ENCODE data around the gene RWDD3. TPM values are rescaled to one million over a fixed set of nuclear protein-coding genes. Genes with fewer than 3 reads are reported as not detected.

Gene RWDD3
- polyA plus RNA-seq, 1 experiment: 24.6 TPM

DNA sequence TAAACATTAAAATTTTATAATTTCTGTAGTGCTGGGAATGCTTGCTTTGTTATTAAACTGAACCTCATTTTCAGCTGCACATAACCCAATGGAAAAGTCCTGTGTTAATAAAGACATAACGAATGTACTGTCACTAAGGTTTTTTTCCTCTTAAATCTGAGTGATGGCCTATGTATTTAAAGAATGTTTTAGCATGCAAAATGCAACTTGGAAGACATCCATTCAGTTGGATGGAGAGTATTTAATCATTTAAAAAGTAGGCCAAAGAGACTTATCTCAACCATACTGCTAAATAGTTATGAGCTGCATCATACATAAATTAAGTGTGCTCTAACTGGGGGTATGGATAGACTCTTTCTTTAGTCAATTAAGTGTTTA, 48.5 kb downstream of the RWDD3 start:
- ChIA-PET POLR2A (no interaction called here), CTCF (no interaction called here)
- Histone ChIP-seq H3K9me3 (ENCODE audit: control insufficient read depth, insufficient read depth, low read length) (no peaks in the 10 kb centered on the region), H3K27me3 (ENCODE audit: control insufficient read depth, insufficient read depth, low read length) (peaks cover 3% of the 10 kb centered on the region), H3K27ac (ENCODE audit: low read depth, low read length) (no peak overlapping the region), H3K4me3 (ENCODE audit: low read depth, low read length) (no peak overlapping the region)
- no peak for DNase-seq (ENCODE audit: low read depth, low spot score)
- TF ChIP-seq CTCF (IDR thresholded peaks at IDR 0.05; ENCODE audit: low read depth, low read length): no peak

GRCh38 chr1:95284420-95284819, 50.4 kb downstream of the RWDD3 start:
- Histone ChIP-seq H3K4me3 (ENCODE audit: low read depth, low read length) (no peak overlapping the region), H3K9me3 (ENCODE audit: control insufficient read depth, insufficient read depth, low read length) (no peaks in the 10 kb centered on the region), H3K27ac (ENCODE audit: low read depth, low read length) (no peak overlapping the region), H3K27me3 (ENCODE audit: control insufficient read depth, insufficient read depth, low read length) (no peaks in the 10 kb centered on the region)
- POLR2A ChIA-PET: no interaction called here
- TF ChIP-seq CTCF (IDR thresholded peaks at IDR 0.05; ENCODE audit: low read depth, low read length): no peak
- DNase-seq (ENCODE audit: low read depth, low spot score): no peak
- CTCF ChIA-PET: no interaction called here

GRCh38 chr1:95286479-95286878, 52.5 kb downstream of the RWDD3 start:
- no peaks in the 10 kb centered on the region for H3K27me3 ChIP-seq (ENCODE audit: control insufficient read depth, insufficient read depth, low read length)
- H3K4me3 ChIP-seq (ENCODE audit: low read depth, low read length): no peak overlapping the region
- TF ChIP-seq CTCF (IDR thresholded peaks at IDR 0.05; ENCODE audit: low read depth, low read length): no peak
- DNase-seq (ENCODE audit: low read depth, low spot score): no peak
- H3K27ac ChIP-seq (ENCODE audit: low read depth, low read length): no peak overlapping the region
- ChIA-PET CTCF (no interaction called here), POLR2A (no interaction called here)
- H3K9me3 ChIP-seq (ENCODE audit: control insufficient read depth, insufficient read depth, low read length): no peaks in the 10 kb centered on the region

- Histone ChIP-seq H3K4me3 (ENCODE audit: low read depth, low read length) (no peak overlapping the region), H3K27ac (ENCODE audit: low read depth, low read length) (no peak overlapping the region), H3K27me3 (ENCODE audit: control insufficient read depth, insufficient read depth, low read length) (no peaks in the 10 kb centered on the region), H3K9me3 (ENCODE audit: control insufficient read depth, insufficient read depth, low read length) (no peaks in the 10 kb centered on the region)
- POLR2A ChIA-PET: no interaction called here
- TF ChIP-seq CTCF (IDR thresholded peaks at IDR 0.05; ENCODE audit: low read depth, low read length): no peak
- CTCF ChIA-PET: no interaction called here
- no peak for DNase-seq (ENCODE audit: low read depth, low spot score)
These were observed 53.1 kb downstream of the RWDD3 start for GRCh38 chr1:95287081-95287480.

DNA sequence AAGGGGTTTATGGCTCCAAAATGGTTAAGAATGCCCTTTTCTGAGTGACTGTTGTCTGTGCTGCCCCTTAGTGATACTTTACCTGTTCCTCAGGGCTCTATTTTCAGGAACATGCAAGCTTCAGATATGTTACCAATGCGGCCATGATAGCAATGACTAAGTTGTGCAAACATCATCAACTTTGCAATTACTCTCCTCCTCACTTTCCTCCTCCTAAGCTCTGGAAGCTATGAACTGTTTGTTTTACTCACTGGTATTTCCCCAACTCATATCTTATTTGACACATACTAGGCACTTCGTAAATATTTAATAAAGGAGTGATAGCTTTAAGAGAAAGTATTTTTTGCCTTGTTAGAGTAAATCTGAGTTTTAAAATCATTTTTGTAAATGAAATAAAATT, 53.8 kb downstream of the RWDD3 start:
- TF ChIP-seq CTCF (IDR thresholded peaks at IDR 0.05; ENCODE audit: low read depth, low read length): no peak
- ChIA-PET POLR2A (no interaction called here), CTCF (no interaction called here)
- H3K27ac ChIP-seq (ENCODE audit: low read depth, low read length): no peak overlapping the region
- no peak overlapping the region for H3K4me3 ChIP-seq (ENCODE audit: low read depth, low read length)
- no peak for DNase-seq (ENCODE audit: low read depth, low spot score)
- H3K9me3 ChIP-seq (ENCODE audit: control insufficient read depth, insufficient read depth, low read length): no peaks in the 10 kb centered on the region
- H3K27me3 ChIP-seq (ENCODE audit: control insufficient read depth, insufficient read depth, low read length): no peaks in the 10 kb centered on the region

Other genes starting within 250 kb of the RWDD3 start
- gene ALG14, start 161.3 kb upstream of the RWDD3 start, polyA plus RNA-seq (2011; rRNA removed): 2.6 and 3.1 TPM in 2 replicates
- 0.51 and 0.98 TPM in 2 replicates for gene TLCD4, start 116.9 kb upstream of the RWDD3 start, polyA plus RNA-seq (2011; rRNA removed)